GM12892 (cell line): ENCODE measurements around the gene CALU.

Source experiments
- DNase-seq: peaks from one replicate; pipeline ENCODE4 v3.0.0; 2011; ENCODE audit not compliant: insufficient read length
- FAIRE-seq: peaks from 2 replicates; lab custom pipeline; 2011; peaks lifted over from hg19 to GRCh38; lab: Jason Lieb, UNC
- POLR2A ChIP-seq: IDR thresholded peaks from 2 replicates; pipeline ENCODE4 v1.6.1; 2011; ENCODE audit warnings: low read depth, low read length, control low read depth
- POLR2AphosphoS5 ChIP-seq: IDR thresholded peaks from 2 replicates; pipeline ENCODE4 v1.6.1; 2011; ENCODE audit warnings: low read depth, low read length, control low read depth
- TAF1 ChIP-seq: IDR thresholded peaks from 2 replicates; pipeline ENCODE4 v1.6.1; 2011; ENCODE audit warnings: low read depth, mild to moderate bottlenecking, control low read depth, low read length, borderline replicate concordance

CALU gene

DNA sequence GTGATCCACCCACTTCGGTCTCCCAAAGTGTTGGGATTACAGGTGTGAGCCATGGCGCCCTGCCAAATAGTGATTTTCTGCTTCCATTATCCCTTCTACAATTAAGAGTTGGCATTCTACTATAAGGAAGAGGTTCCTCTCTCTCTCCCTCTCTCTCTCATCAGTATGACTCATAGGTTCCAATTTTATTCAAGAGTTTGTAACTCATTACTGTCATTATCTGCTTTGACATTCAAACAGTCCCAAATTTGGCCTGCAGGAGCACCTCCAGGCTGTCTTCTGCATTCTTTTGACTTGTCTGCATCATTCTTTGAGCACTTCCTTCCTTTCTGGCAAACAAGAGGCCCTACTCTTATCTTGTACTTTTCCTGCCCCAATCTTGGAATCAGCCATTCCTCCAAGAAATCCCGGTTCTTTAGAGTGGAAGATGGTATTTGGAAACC is 33.2 kb upstream of the CALU start:
- FAIRE-seq, result no peak
- DNase-seq, result no peak
- no peak for TF ChIP-seq TAF1
- TF ChIP-seq POLR2AphosphoS5, result no peak
- TF ChIP-seq POLR2A, result no peak

GRCh38 chr7:128707752-128708151 is 31.4 kb upstream of the CALU start:
- no peak for FAIRE-seq

DNA sequence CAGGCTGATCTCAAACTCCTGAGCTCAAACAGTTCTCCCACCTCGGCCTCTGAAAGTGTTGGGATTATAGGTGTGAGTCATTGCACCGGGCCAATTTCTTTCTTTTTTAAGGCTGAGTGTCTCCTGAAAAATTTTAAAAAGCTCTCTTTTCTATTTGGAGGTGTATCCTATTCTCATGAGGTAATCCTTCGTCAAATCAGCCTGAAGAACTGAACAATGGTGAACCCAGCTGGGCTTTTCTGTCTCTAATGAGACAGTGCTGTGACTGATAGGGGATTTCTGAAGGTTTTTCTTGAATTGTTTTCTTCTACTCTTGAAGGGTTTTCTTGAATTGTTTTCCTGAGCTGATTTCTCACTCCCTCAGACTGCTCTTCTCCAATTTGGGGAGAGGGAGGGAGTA is 30.9 kb upstream of the CALU start:
- TF ChIP-seq TAF1, result no peak
- no peak for TF ChIP-seq POLR2AphosphoS5
- TF ChIP-seq POLR2A, result no peak
- FAIRE-seq, result no peak
- no peak for DNase-seq

More at GRCh38 chr7:128707752-128708151, 31.4 kb upstream of the CALU start:
- no peak for DNase-seq
- TF ChIP-seq TAF1, result no peak
- TF ChIP-seq POLR2A, result no peak
- TF ChIP-seq POLR2AphosphoS5, result no peak

DNA sequence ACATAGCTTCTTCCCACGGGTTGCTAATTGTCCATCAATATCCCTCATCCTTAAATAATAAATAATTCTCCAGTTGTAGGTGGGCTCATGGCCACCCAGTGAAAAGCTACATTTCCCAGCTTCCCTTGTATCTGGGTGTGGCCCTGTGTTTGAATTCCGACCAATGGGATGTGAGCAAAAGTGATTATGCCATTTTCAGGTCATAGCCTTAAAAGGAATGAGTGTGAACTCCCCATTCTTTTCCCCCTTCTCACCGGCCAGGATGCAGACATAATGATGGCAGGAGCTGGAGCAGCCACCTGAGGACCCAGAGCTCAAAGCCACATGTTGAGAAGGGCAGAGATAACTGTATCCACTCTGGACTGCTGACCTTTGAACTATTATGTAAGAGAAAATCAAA is 30.3 kb upstream of the CALU start:
- no peak for DNase-seq
- no peak for FAIRE-seq
- TF ChIP-seq TAF1, result no peak
- no peak for TF ChIP-seq POLR2A
- no peak for TF ChIP-seq POLR2AphosphoS5

DNA sequence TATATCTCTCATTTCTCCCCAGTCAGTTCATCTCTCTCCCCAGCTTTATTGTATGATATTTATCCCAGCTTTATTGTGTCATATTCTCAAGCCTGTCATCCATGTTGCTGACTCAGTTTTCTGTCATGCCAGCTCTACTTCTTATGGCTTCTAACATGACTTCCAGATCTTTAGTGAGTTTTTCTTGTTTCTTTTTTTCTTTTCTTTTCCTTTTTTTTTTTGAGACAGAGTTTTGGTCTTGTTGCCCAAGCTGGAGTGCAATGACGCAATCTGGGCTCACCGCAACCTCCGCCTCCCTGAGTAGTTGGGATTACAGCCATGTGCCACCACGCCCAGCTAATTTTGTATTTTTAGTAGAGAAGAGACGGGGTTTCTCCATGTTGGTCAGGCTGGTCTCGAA is 28.7 kb upstream of the CALU start:
- DNase-seq (no peak), FAIRE-seq (no peak)
- TF ChIP-seq POLR2AphosphoS5 (no peak), POLR2A (no peak), TAF1 (no peak)

DNA sequence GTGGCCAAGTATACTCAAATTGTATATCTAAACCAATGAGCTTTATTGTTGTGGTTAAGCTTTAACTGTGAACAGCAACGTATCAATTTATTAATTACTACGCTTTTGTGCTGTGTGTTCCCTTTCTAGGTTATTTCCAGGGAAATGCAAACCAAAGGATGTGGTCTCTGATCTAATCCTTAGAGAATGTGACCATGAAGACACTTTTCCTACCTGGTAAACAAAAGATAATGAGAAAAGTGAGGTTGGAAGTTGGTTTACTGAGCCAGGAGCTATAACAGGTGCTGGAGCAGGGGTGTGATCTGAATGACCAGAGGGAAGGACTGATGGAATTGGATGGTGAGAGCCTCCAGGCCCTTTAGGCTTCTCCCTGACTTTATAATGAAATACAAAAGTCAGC is 25.4 kb upstream of the CALU start:
- DNase-seq (no peak), FAIRE-seq (no peak)
- TF ChIP-seq POLR2AphosphoS5, result no peak
- TF ChIP-seq TAF1, result no peak
- TF ChIP-seq POLR2A, result no peak

DNA sequence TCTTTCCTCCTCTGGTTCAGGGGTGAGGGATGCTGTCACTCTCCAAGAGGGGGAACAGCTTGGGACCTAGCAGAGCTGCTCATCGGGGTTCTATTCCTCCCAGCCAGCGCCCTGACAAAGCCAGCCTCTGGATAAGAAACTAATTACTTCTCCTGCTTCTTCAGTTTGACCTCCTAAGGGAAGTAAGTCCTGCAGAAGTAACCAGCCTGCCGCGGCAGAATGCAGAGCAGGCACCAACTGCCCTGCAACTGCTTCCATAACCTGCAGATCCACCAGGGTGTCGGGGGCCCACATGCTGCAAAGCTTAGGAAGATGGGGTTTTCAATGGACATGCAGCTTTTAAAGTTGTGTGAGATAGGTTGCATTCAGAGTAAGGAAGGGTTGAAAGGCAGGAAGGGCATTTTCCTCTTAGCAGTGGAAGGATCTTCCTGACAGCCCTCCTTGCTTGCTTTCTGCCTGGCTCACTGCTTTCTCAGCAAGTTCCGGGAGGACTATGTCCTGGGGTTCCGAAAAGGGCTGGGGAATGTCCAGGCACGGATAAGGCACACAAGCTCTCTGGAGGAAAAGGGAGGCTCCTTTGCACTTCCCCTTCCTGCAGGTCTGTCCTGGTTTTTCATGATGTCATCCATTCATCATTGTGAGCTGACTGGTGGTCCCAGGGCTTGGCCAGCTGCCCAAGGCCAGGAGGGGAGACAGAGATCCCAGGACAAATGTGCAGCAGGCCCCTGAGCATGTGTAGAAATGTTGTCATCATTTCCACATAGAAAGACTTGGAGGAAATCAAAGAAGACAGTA is 24.3 kb upstream of the CALU start:
- DNase-seq (no peak), FAIRE-seq (no peak)
- TF ChIP-seq TAF1, result no peak
- TF ChIP-seq POLR2A, result no peak
- TF ChIP-seq POLR2AphosphoS5, result no peak

DNA sequence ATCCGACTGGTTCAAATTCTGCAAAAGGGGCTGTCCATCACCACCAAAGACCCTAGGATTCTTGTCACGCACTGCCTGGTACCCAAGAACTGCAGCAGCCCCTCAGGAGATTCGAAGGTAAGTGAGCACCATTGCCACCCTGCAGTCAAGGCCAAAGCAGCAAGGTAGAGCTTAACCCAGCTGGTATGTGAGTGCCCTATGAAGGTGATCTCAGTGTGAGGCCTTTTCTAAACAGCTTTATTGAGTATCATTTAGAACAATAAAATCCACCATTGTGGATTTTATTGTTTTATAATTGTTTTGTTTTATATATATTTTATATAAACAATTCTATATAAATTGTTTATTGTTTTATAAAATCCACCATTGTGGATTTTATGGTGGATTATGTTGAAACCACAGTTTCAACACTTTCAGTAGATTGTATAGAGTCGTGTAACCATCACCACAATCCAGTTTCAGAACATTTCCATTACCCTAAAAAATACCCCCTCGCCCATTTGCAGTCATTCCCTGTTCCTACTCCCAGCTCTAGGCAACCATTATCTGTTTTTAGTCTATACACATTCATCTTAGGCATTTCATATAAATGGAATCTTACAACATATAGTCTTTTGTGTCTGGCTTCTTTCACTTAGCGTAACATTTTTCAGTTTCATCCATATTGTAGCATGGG is 20.1 kb upstream of the CALU start:
- DNase-seq (no peak), FAIRE-seq (no peak)
- TF ChIP-seq POLR2AphosphoS5 (no peak), POLR2A (no peak), TAF1 (no peak)

- no peak for FAIRE-seq
- TF ChIP-seq TAF1, result no peak
- TF ChIP-seq POLR2AphosphoS5, result no peak
- no peak for TF ChIP-seq POLR2A
- DNase-seq, result no peak
Observed at GRCh38 chr7:128721376-128721775, 17.8 kb upstream of the CALU start.

DNA sequence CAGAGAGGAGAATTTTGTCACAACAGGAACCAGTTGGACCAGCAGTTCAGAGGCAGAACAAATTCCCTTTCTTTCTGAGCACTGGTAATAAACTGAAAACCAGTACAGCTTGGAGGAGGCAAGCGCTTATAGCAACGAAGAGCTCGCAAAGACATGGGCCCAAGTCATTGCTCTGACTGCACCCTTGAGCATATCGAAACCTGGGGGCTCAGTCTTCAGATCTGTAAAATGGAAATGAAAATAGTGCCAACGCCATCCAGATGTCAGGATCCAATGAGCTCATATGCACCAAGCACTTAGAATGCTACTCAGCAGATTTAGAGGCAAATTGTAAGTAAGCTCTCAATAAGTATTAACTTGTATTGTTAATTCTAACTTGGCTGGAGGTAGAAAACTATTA is 14.4 kb upstream of the CALU start:
- FAIRE-seq (no peak), DNase-seq (no peak)
- TF ChIP-seq TAF1 (no peak), POLR2A (no peak), POLR2AphosphoS5 (no peak)

GRCh38 chr7:128725531-128725930 is 13.6 kb upstream of the CALU start:
- FAIRE-seq (no peak), DNase-seq (no peak)
- no peak for TF ChIP-seq POLR2A
- TF ChIP-seq TAF1, result no peak
- TF ChIP-seq POLR2AphosphoS5, result no peak

DNA sequence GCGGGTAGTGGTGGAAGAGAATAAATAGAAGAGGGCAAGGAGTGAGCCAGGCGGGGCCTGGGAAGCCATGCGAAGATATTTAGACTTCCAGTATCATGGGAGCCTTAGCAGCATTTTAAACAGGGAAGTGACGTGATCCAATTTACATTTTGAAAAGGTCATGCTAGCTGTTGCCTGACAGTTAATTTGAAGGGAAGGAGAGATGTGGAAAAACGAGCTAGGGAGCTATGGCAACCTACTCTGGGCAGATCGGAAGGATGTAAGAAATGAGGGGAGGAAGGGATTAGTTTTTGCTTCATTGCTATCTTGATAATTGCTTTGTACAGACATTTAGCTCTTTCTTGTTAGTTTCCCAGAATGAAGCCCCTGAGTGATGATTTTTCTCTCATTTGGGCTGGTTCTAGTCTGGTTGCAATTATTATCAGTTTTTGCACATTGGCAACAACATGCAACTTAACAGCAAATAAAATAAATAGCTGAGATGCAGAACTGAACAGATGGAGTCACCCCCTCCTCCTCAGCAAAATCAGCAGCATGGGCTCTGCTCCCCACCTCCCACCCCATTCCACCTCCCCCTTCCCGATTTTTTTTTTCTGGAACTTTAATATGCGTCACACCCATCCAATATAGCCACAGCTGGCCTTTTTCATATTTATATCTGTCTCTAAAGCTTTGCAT is 13.0 kb upstream of the CALU start:
- no peak for DNase-seq
- TF ChIP-seq POLR2AphosphoS5 (no peak), TAF1 (no peak), POLR2A (no peak)
- no peak for FAIRE-seq
